ENCODE results near the gene TRAM2. TPM values are rescaled to one million over a fixed set of nuclear protein-coding genes. Genes with fewer than 3 reads are reported as not detected.

TRAM2 gene
- total and polyA plus RNA-seq, 12 donors = 2.2 to 17.9 (median 10.3) TPM

DNA sequence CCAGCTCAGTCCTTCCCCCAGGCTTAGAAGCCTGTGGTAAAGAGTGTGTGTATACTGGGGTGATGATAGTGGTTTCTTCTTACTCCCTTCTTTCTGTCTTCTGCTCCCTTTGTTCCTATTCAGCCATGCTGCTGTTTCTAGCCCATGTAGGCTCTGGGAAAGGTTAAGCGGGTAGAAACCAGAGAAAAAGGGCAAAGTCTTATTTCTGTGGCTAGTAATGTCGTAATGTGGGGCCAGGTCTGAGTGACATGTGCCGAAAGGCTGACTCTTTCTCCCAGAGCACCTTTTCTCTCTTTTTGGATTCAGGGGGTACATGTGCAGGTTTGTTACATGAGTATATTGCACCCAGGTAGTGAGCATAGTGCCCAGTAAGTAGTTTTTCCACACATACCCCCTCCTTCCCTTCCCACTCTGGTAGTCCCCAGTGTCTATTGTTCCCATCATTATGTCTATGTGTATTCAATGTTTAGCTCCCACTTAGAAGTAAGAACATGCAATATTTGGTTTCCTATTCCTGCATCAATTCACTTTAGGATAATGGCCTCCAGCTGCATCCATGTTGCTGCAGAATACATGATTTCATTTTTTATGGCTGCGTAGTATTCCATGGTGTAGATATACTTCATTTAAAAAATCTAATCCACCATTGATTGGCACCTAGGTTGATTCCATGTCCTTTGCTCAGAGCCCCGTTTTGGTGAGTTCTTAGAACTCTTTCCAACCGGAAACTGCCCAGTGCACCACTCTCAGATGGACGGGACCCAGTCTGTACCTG, 82.4 kb downstream of the TRAM2 start:
- intact Hi-C loops (cut with DNase I) = no loop called here
- H3K36me3 ChIP-seq (replicated peaks in 1 of 2) = no peaks in the 10 kb centered on the region
- no peaks in the 10 kb centered on the region for H3K9me3 ChIP-seq (replicated peaks in 1 of 3)
- TF ChIP-seq, protein P1, sequence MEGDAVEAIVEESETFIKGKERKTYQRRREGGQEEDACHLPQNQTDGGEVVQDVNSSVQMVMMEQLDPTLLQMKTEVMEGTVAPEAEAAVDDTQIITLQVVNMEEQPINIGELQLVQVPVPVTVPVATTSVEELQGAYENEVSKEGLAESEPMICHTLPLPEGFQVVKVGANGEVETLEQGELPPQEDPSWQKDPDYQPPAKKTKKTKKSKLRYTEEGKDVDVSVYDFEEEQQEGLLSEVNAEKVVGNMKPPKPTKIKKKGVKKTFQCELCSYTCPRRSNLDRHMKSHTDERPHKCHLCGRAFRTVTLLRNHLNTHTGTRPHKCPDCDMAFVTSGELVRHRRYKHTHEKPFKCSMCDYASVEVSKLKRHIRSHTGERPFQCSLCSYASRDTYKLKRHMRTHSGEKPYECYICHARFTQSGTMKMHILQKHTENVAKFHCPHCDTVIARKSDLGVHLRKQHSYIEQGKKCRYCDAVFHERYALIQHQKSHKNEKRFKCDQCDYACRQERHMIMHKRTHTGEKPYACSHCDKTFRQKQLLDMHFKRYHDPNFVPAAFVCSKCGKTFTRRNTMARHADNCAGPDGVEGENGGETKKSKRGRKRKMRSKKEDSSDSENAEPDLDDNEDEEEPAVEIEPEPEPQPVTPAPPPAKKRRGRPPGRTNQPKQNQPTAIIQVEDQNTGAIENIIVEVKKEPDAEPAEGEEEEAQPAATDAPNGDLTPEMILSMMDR (IDR thresholded peaks at IDR 0.05) = no peak
- no peak for TF ChIP-seq POLR2A (IDR thresholded peaks at IDR 0.05)
- no peaks in the 10 kb centered on the region for H3K27me3 ChIP-seq
- no peak overlapping the region for H3K4me3 ChIP-seq
- no peaks in the 10 kb centered on the region for H3K4me1 ChIP-seq (replicated peaks in 1 of 2)
- 95 to 96% (median 96%) methylated on average over 7 of the region's 7 CpGs for WGBS, 4 donors
- no peak overlapping the region for H3K27ac ChIP-seq
- DNase-seq = no peak

DNA sequence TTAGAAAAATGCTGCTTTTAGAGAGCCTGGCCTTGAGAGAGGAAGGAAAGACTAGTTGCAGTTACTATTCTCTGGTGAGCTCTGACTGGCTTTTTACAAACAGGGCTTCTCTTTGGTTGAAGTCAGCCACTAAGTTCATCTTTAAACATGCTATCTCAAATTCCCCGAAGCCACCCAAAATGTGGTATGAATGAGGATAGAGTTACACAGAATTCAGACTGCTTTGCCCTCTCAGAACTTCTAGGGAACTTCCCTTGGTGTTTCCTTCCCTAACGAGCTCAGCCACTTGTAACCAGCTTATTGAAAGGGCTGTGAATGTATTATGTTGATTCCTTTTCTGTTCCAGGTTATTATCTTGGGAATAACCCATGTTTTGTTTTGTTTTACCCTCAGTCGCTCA, 83.2 kb downstream of the TRAM2 start:
- TF ChIP-seq, protein P1 (IDR thresholded peaks at IDR 0.05) = no peak
- no peak for TF ChIP-seq POLR2A (IDR thresholded peaks at IDR 0.05)
- 71 to 80% (median 74%) methylated on average over 3 of the region's 3 CpGs for WGBS, 4 donors
- no peak for DNase-seq
- H3K36me3 ChIP-seq (replicated peaks in 1 of 2) = no peaks in the 10 kb centered on the region
- no peak overlapping the region for H3K4me3 ChIP-seq
- no peaks in the 10 kb centered on the region for H3K27me3 ChIP-seq
- no peaks in the 10 kb centered on the region for H3K9me3 ChIP-seq (replicated peaks in 1 of 3)
- no peak overlapping the region for H3K27ac ChIP-seq
- H3K4me1 ChIP-seq (replicated peaks in 1 of 2) = no peaks in the 10 kb centered on the region
- intact Hi-C loops (cut with DNase I) = no loop called here

DNA sequence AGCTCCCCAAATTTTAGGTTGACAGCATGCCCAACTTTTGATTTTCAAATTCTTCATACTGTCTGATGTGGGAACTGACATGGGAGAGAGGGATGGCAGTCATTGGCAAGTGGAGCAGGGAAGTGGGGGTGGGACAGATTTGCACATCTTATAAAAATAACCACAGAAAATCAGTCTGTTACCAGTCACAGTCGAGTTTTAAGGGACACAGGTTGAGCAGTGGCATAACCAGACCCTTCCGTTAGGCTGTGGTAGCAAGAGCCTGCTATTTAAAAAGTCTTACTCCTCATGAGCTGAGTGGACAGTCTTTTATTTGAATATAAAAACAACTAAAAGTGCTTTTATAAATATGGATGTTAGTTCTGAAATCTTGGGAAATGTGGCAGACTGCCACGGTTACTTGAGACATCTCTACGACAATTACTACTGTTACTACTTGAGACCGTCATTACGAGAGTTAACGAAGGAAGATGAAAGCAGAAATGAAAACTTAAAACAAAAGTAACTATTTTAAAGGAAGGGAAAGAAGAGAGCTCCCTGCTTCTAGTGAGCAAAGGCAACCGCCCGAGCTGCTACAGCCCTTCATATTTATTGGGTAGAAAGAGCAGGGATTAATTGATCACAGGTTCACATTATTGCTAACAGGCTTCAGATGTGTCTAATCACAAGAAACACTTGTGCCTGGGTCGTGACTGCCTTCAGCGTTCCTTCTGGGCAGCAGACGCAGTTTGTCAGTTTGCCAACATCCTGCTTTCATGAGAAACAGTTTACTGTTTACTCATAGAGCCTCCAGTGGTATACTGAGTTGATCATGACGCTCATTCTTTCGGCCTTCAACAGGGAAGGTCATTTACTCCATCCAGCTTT, 85.4 kb downstream of the TRAM2 start:
- Histone ChIP-seq H3K4me1 (replicated peaks in 1 of 2) (no peaks in the 10 kb centered on the region), H3K9me3 (replicated peaks in 1 of 3) (no peaks in the 10 kb centered on the region), H3K27ac (no peak overlapping the region), H3K36me3 (replicated peaks in 1 of 2) (no peaks in the 10 kb centered on the region), H3K27me3 (no peaks in the 10 kb centered on the region), H3K4me3 (no peak overlapping the region)
- TF ChIP-seq, protein P1 (IDR thresholded peaks at IDR 0.05) = no peak
- no peak for TF ChIP-seq POLR2A (IDR thresholded peaks at IDR 0.05)
- DNase-seq = peak in 2 of 7 donors; percentile 48 to 69
- intact Hi-C loops (cut with DNase I) = no loop called here
- 71 to 81% (median 76%) methylated on average over 14 of the region's 14 CpGs for WGBS, 4 donors

DNA sequence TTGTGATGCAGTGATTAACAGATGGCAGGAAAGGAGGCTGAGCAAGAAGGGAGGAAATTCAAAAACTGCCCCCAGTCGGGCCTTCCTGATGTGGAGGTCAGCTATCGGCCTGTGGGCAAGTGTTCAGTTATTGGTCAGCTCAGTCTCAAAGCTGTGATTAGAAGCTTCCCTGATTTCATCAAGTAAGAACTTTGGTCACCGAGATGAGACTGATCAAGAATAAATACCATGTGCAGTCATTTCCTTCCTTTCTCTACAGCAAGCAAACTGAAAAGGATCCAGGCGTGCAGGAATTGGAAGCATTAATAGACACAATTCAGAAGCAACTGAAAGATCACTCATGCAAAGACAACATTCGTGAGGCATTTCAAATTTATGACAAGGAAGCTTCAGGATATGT, 87.0 kb downstream of the TRAM2 start:
- no peaks in the 10 kb centered on the region for H3K9me3 ChIP-seq (replicated peaks in 1 of 3)
- no peak overlapping the region for H3K4me3 ChIP-seq
- 64 to 77% (median 73%) methylated on average over 5 of the region's 5 CpGs for WGBS, 4 donors
- intact Hi-C loops (cut with DNase I) = no loop called here
- TF ChIP-seq, protein P1 (IDR thresholded peaks at IDR 0.05) = no peak
- TF ChIP-seq POLR2A (IDR thresholded peaks at IDR 0.05) = no peak
- H3K27me3 ChIP-seq = no peaks in the 10 kb centered on the region
- H3K27ac ChIP-seq = no peak overlapping the region
- no peak for DNase-seq
- no peaks in the 10 kb centered on the region for H3K4me1 ChIP-seq (replicated peaks in 1 of 2)
- no peaks in the 10 kb centered on the region for H3K36me3 ChIP-seq (replicated peaks in 1 of 2)

Data from adrenal gland (tissue), 12 donors.